Endothelial cell of hepatic sinusoid (primary cell): ENCODE data around the gene PTPRD.

Experiments
- in situ Hi-C: cut with HindIII; loops from 2 replicates; pipeline ENCODE4 v1.10.0; 2017; ENCODE audit warnings: low sequenced_read_pairs

The PTPRD gene

GRCh38 chr9:8822667-8823025 is 1790.2 kb downstream of the PTPRD start:
- in situ Hi-C loops: no loop called here

DNA sequence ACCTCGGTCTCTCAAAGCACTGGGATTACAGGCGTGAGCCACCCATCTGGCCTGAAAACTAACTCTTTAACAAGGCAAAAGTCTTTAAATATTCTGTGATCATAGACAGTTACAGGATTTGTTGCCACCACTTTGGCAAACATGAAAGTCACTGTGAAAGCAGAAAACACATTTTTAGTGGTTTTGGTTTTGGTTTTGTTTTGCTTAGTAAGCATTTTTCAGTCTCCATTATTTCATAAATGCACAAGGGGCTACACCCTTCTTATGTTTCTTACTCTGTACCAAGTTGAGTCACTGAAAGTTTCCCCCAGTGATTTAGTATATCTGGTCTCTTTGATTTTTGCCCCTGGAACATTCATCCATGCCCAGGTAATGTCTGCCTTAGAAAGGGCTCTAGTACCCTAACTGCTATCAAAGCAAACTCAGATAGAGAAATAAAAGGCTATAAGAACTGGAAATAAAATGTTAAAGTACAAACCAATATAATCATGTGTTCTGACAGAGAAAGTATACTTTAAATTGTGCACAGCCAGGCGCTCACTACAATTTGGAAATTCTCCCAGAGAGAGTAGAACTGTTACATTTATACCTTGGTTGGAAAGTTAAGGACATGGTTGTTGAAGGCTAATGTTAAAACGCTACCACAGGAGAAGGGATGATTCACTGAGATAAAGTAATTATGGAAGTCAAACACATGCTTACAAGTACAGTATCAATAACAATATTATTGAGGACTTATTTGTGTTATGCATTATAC is 1790.7 kb downstream of the PTPRD start:
- in situ Hi-C loops: no loop called here

- in situ Hi-C loops: no loop called here
These were observed 1795.5 kb downstream of the PTPRD start for GRCh38 chr9:8817335-8817734.

DNA sequence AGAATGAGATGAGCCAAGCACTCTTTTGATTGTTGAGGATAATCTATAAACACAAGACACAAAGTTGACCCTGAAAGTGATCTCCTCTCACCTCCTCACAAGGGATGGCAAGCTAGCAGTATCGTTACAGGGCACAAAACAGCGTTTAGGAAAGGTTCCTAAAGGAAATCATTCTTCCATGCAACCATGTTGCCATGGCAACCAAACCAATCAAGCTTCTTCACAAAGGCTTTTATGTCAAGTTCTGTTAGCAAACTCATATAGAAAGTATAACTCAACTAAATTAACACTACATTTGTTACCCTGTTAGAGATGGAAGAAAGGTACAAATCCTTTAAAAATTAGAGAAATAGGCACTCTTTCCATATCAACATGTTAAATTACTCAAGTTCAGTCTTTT is 1796.4 kb downstream of the PTPRD start:
- in situ Hi-C loops: no loop called here

DNA sequence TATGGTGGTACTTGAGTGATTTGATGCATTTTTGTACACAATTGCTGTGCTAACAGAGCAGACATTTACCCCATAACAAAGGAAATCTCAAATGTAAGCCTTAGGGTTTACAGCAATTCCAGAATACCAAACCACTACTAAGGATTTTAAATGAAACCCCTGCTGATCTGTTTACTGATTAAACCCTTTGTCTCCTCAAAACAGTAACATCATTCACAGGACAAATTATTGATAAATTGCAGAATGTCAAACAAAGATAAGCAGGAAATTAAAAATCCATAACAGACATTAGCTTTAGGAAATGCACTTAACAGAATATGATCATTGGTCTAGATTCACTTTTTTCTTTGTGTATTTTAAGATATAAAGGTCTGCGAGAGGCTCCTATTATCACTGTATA is 1796.9 kb downstream of the PTPRD start:
- in situ Hi-C loops: no loop called here

- in situ Hi-C loops: no loop called here
These were observed 1797.6 kb downstream of the PTPRD start for GRCh38 chr9:8815219-8815618.

GRCh38 chr9:8812888-8813287 is 1799.9 kb downstream of the PTPRD start:
- in situ Hi-C loops: no loop called here

GRCh38 chr9:8809741-8810140 is 1803.1 kb downstream of the PTPRD start:
- in situ Hi-C loops: no loop called here

GRCh38 chr9:8806150-8806549 is 1806.7 kb downstream of the PTPRD start:
- in situ Hi-C loops: no loop called here

GRCh38 chr9:8804613-8805012 is 1808.2 kb downstream of the PTPRD start:
- in situ Hi-C loops: no loop called here

DNA sequence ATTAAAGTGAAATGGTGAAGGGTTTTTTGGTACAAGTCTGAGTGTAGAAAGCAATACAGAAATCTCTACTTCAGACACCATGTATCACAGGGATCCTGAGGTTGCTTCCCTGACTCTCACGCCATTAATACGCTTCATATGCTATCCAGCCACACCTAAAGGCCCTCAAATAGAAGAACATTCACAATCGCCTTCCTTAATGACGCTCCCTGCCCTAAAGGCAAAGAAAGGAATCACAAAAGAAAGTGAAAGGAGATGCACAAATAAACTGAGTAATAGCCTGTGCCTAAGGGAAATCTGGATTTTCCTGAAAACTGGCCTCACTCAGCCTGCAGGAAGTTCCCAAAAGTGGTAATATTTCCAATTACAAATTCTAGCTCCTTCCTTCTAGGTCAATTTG is 1810.6 kb downstream of the PTPRD start:
- in situ Hi-C loops: no loop called here

- in situ Hi-C loops: no loop called here
These were observed 1812.6 kb downstream of the PTPRD start for GRCh38 chr9:8800196-8800595.

DNA sequence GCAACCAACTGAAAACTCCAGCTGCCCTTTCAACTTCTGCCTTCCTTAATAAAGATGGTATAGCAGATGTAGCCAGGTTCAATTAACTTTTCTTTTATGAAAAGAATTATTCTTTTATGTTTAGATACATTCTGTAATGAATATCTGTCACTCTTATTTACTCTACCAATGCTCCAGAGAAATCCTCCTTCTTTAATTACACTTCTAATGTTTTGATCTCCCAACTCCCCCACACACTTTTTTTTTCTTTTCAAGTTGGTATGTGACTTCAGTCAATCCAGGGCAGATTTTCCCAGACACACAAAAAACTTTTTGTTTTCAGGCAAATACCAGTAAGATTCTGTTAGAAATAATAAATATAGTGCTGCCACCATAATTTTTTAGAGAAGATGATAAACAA is 1813.2 kb downstream of the PTPRD start:
- in situ Hi-C loops: no loop called here

GRCh38 chr9:8799206-8799605 is 1813.6 kb downstream of the PTPRD start:
- in situ Hi-C loops: no loop called here

- in situ Hi-C loops: no loop called here
These were observed 1828.0 kb downstream of the PTPRD start for GRCh38 chr9:8784838-8785237.

- in situ Hi-C loops: no loop called here
These were observed 1828.9 kb downstream of the PTPRD start for GRCh38 chr9:8783941-8784340.

DNA sequence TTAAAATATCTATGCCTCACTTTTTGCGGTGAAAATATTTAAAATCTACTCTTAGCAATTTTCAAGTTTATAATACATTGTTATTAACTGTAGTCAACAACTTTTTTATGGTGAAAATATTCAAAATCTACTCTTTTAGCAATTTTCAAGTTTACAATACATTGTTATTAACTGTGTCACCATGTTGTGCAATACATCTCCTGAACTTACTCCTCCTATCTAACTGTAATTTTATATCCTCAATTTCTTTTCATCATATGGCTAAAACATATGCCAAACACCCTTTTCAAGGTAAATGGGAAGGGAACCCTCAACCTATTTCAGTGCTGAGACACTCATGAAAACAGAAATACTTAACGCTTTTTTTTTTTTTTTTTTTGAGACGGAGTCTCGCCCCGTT is 1830.6 kb downstream of the PTPRD start:
- in situ Hi-C loops: no loop called here

DNA sequence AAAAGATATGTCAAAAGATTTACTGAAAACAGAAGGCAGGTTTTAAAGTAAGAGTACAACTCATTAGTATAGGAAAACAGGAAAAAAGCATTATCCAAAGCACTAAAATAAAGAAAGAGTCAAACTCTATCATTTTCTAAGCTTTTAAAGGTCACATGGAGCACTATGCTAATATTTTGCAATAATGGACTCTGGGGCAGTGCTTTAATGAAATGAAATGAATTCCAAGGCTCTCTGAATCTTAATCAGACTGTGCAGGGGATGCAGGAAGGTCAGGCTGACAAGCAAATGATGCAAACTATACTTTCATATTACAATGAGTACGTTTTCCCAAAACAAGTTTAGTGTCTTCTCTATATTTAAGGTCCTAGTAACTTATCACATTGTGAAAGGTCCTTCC is 1831.3 kb downstream of the PTPRD start:
- in situ Hi-C loops: no loop called here

DNA sequence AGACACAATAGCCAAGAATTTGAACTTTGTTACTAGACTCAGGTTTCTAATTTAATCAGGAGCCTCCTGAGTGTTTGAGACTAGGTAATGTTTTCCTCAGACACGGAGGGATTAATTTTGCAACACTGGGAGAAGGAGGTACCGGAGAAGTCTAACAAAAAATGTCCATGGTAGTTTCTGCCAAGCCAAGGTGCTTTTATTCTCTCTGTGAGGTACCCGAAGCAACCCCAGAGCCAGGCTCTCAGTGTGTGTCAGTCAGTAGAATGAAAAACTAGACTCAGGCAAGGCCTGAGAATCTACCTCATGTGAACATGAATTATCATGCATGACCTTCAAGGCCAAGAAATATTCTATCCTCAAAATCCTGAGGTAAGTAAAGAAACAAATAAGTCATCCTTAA is 1832.4 kb downstream of the PTPRD start:
- in situ Hi-C loops: no loop called here

DNA sequence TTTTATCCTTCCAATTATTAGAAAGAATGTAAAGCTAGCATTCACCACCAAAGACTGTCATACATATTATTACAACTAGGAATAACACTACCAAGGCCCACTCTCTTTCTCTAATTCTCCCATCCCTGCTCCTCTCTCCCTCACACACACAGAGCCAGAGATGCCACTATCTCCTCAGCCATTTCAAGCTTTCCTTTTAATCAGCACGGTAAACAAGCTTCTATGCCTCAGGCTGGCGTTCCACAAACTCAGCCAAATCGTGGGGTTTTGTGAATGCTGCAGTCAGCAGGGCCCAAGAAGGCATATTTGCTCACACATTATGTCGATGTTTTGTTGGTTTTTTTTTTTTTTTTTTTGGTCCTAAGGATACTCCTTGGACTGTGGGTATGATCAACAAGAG is 1833.3 kb downstream of the PTPRD start:
- in situ Hi-C loops: no loop called here

- in situ Hi-C loops: no loop called here
These were observed 1834.4 kb downstream of the PTPRD start for GRCh38 chr9:8778356-8778755.

DNA sequence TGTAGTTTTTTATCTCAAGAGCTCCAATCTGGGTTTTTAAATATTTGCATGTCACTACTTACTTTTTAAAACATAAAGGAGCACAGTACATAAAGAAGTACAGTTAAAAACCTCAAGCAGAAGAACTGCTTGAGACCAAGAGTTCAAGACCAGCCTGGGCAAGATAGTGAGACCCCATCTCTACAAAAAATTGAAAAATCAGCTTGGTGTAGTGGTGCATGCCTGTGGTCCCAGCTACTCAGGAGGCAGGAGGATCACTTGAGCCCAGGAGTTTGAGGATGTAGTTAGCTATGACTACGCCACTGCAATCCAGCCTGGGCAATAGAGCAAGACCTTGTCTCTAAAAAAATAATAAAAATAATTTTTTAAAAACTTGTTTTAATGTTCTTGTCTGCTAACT is 1840.5 kb downstream of the PTPRD start:
- in situ Hi-C loops: no loop called here

- in situ Hi-C loops: no loop called here
These were observed 1843.6 kb downstream of the PTPRD start for GRCh38 chr9:8769153-8769552.
